H1 (cell line): ENCODE measurements around the gene CHPT1.

ENCODE experiments used
- CTCF ChIP-seq, 3 experiments: IDR thresholded peaks; 1 replicate in 2 of 3; 2 replicates in 1 of 3; pipeline versions ENCODE4 v1.5.1 to v1.6.1; 2011; ENCODE audit warnings: low read length in 3 of 3, mild to moderate bottlenecking in 3 of 3, inconsistent platforms in 2 of 3, low read depth in 1 of 3, moderate library complexity in 1 of 3; ENCODE audit not compliant: insufficient read depth in 1 of 3; ENCODE audit errors: control extremely low read depth in 1 of 3
- EZH2 ChIP-seq: fragments of 200-600 bp; sonication (generic); IDR thresholded peaks from 2 replicates; pipeline ENCODE4 v1.7.1; 2012; ENCODE audit warnings: low read depth, mild to moderate bottlenecking, moderate library complexity, low read length, inconsistent platforms; ENCODE audit not compliant: severe bottlenecking

- TF ChIP-seq EZH2 (no peak), CTCF (IDR thresholded peaks at IDR 0.05; ENCODE audit: control extremely low read depth in 1 of 3, insufficient read depth in 1 of 3, low read depth in 1 of 3, low read length in 3 of 3) (no peak)
Measured at GRCh38 chr12:101733166-101733565, 35.7 kb downstream of the CHPT1 start.
